Suprapubic skin (tissue), 4 donors: Measurements from ENCODE around the gene LDAH. TPM values are rescaled to one million over a fixed set of nuclear protein-coding genes. Genes with fewer than 3 reads are reported as not detected.

Experiments used
- DNase-seq, 2 donors: peaks; one replicate each; pipeline ENCODE4 v3.0.0-alpha.2; 2019; ENCODE audit warnings: low spot score in 2 of 2
- H3K27ac ChIP-seq: fragments of 200-600 bp; sonication (generic); one replicate; pipeline ENCODE4 v1.5.1; 2019
- H3K27me3 ChIP-seq: fragments of 200-600 bp; sonication (generic); one replicate; pipeline ENCODE4 v1.5.1; 2019
- H3K36me3 ChIP-seq: fragments of 200-600 bp; sonication (generic); one replicate; pipeline ENCODE4 v1.5.1; 2019
- H3K4me1 ChIP-seq: fragments of 200-600 bp; sonication (generic); one replicate; pipeline ENCODE4 v1.5.1; 2019
- H3K4me3 ChIP-seq: fragments of 200-600 bp; sonication (generic); one replicate; pipeline ENCODE4 v1.5.1; 2019; ENCODE audit warnings: mild to moderate bottlenecking
- H3K9me3 ChIP-seq: fragments of 200-600 bp; sonication (generic); one replicate; pipeline ENCODE4 v1.5.1; 2019
- CTCF ChIP-seq, 2 donors: fragments of 200-600 bp in 1 of 2; fragments of 450-650 bp in 1 of 2; sonication (generic) in 1 of 2; IDR thresholded peaks; one replicate each; pipeline ENCODE4 v1.5.1; 2016 to 2019; ENCODE audit warnings: antibody characterized with exemption in 2 of 2, mild to moderate bottlenecking in 1 of 2, moderate library complexity in 1 of 2
- EP300 ChIP-seq: sonication (generic); formaldehyde crosslinking; IDR thresholded peaks from one replicate; pipeline ENCODE4 v1.6.1; 2017; ENCODE audit warnings: antibody characterized with exemption
- POLR2A ChIP-seq, 2 donors: fragments of 450-650 bp; IDR thresholded peaks; one replicate each; pipeline ENCODE4 v1.6.1; 2017; ENCODE audit warnings: antibody characterized with exemption in 2 of 2, mild to moderate bottlenecking in 2 of 2, moderate library complexity in 2 of 2
- POLR2AphosphoS5 ChIP-seq, 3 donors: sonication (generic); formaldehyde crosslinking; IDR thresholded peaks; one replicate each; pipeline ENCODE4 v1.6.1; 2017; ENCODE audit warnings: antibody characterized with exemption in 3 of 3
- WGBS: methylation state at CpG from one replicate; pipeline ENCODE4 v1.1.5; 2018; 5-methylcytosine and 5-hydroxymethylcytosine counted together
- total RNA-seq, 4 donors: library from RNA; depleted of rRNA; stranded (reverse); fragments of >200 nt; gene quantifications; one replicate each; pipeline ENCODE4 v1.1.0, GENCODE V29; 2016

Gene LDAH
- total RNA-seq, 4 donors from 2014 or later = 9.0 to 15.5 (median 10.4) TPM

GRCh38 chr2:20666304-20667150 lies 156.4 kb downstream of the LDAH start, which contains the start of gene GDF7:
GDF7 (plus strand) TSS chr2:20667144; CDS start chr2:20667240, 96 bp downstream.
- no peak for DNase-seq
- peaks cover 93% of the 10 kb centered on the region for H3K27me3 ChIP-seq
- H3K4me1 ChIP-seq = peaks cover 50% of the 10 kb centered on the region
- H3K4me3 ChIP-seq = peak within 1 kb of the TSS; percentile 53
- TF ChIP-seq CTCF (IDR thresholded peaks at IDR 0.05) (peak in 1 of 2 donors; percentile 25), POLR2AphosphoS5 (IDR thresholded peaks at IDR 0.05) (no peak)
- H3K36me3 ChIP-seq = no peaks in the 10 kb centered on the region
- H3K27ac ChIP-seq = peak within 1 kb of the TSS; percentile 12
- under 1% methylated on average over 40 of the region's 86 CpGs for WGBS
- no peaks in the 10 kb centered on the region for H3K9me3 ChIP-seq

GRCh38 chr2:20666005-20666303 lies 156.9 kb downstream of the LDAH start:
- Histone ChIP-seq H3K36me3 (no peaks in the 10 kb centered on the region), H3K27me3 (peaks cover 88% of the 10 kb centered on the region), H3K27ac (no peak overlapping the region), H3K4me1 (peaks cover 52% of the 10 kb centered on the region), H3K9me3 (no peaks in the 10 kb centered on the region), H3K4me3 (peak overlapping the region; percentile 53)
- TF ChIP-seq EP300 = no peak
- TF ChIP-seq CTCF (IDR thresholded peaks at IDR 0.05) = no peak
- TF ChIP-seq POLR2A (IDR thresholded peaks at IDR 0.05) = no peak
- TF ChIP-seq POLR2AphosphoS5 (IDR thresholded peaks at IDR 0.05) = no peak
- 0% methylated on average over 3 of the region's 34 CpGs for WGBS
- no peak for DNase-seq

GRCh38 chr2:20665243-20666004 lies 157.5 kb downstream of the LDAH start:
- 12% methylated on average over 26 of the region's 49 CpGs for WGBS
- no peaks in the 10 kb centered on the region for H3K36me3 ChIP-seq
- H3K4me3 ChIP-seq = peak overlapping the region; percentile 53
- H3K27me3 ChIP-seq = peaks cover 87% of the 10 kb centered on the region
- no peaks in the 10 kb centered on the region for H3K9me3 ChIP-seq
- H3K27ac ChIP-seq = no peak overlapping the region
- no peak for TF ChIP-seq EP300
- no peak for TF ChIP-seq CTCF (IDR thresholded peaks at IDR 0.05)
- TF ChIP-seq POLR2A (IDR thresholded peaks at IDR 0.05) = no peak
- TF ChIP-seq POLR2AphosphoS5 (IDR thresholded peaks at IDR 0.05) = no peak
- DNase-seq = no peak
- peaks cover 52% of the 10 kb centered on the region for H3K4me1 ChIP-seq

GRCh38 chr2:20664431-20665242 lies 158.3 kb downstream of the LDAH start:
- peaks cover 83% of the 10 kb centered on the region for H3K27me3 ChIP-seq
- no peak for TF ChIP-seq POLR2AphosphoS5 (IDR thresholded peaks at IDR 0.05)
- no peak for TF ChIP-seq CTCF (IDR thresholded peaks at IDR 0.05)
- TF ChIP-seq EP300 = no peak
- no peak for TF ChIP-seq POLR2A (IDR thresholded peaks at IDR 0.05)
- no peak overlapping the region for H3K27ac ChIP-seq
- H3K9me3 ChIP-seq = no peaks in the 10 kb centered on the region
- no peak overlapping the region for H3K4me3 ChIP-seq
- DNase-seq = no peak
- peaks cover 55% of the 10 kb centered on the region for H3K4me1 ChIP-seq
- 64% methylated on average over 13 of the region's 17 CpGs for WGBS
- H3K36me3 ChIP-seq = no peaks in the 10 kb centered on the region
